HG03039 (cell line): ENCODE measurements around the gene SNAPC4.
"Not testable (repeated sequence)": the region's sequence is repeated elsewhere in the genome, so short reads cannot be mapped to it uniquely, and the experiment has no call there.

ENCODE experiments used
- ATAC-seq: cut with Tn5 transposase; IDR thresholded peaks from one replicate; pipeline ENCODE4 v1.9.1; 2021; ENCODE audit warnings: mild to moderate bottlenecking, moderate library complexity; ENCODE audit not compliant: unreplicated experiment

Gene SNAPC4

GRCh38 chr9:136433043-136433715 is 33.2 kb upstream of the SNAPC4 start:
- no peak for ATAC-seq

GRCh38 chr9:136432591-136432990 is 32.6 kb upstream of the SNAPC4 start:
- no peak for ATAC-seq

GRCh38 chr9:136431782-136432350 is 31.9 kb upstream of the SNAPC4 start:
- ATAC-seq: no peak

GRCh38 chr9:136430588-136431234 is 30.7 kb upstream of the SNAPC4 start:
- no peak for ATAC-seq

- ATAC-seq: no peak
Observed at GRCh38 chr9:136429683-136430491, 29.9 kb upstream of the SNAPC4 start.

GRCh38 chr9:136429075-136429628 is 29.2 kb upstream of the SNAPC4 start:
- ATAC-seq: no peak

- no peak for ATAC-seq
Observed at GRCh38 chr9:136426787-136427186, 26.8 kb upstream of the SNAPC4 start.

GRCh38 chr9:136425367-136425766 is 25.4 kb upstream of the SNAPC4 start:
- ATAC-seq: not testable (repeated sequence)

- ATAC-seq: no peak
Observed at GRCh38 chr9:136424750-136425362, 24.9 kb upstream of the SNAPC4 start.

GRCh38 chr9:136423432-136424146 is 23.6 kb upstream of the SNAPC4 start:
- ATAC-seq: no peak

- no peak for ATAC-seq
Observed at GRCh38 chr9:136422876-136423275, 22.9 kb upstream of the SNAPC4 start.

- no peak for ATAC-seq
Observed at GRCh38 chr9:136421791-136422190, 21.8 kb upstream of the SNAPC4 start.

- ATAC-seq: no peak
Observed at GRCh38 chr9:136419092-136419420, 19.1 kb upstream of the SNAPC4 start.

- no peak for ATAC-seq
Observed at GRCh38 chr9:136418182-136419091, 18.5 kb upstream of the SNAPC4 start.

GRCh38 chr9:136416914-136417313 is 16.9 kb upstream of the SNAPC4 start:
- ATAC-seq: no peak

- ATAC-seq: no peak
Observed at GRCh38 chr9:136416427-136416826, 16.5 kb upstream of the SNAPC4 start.

GRCh38 chr9:136412962-136413361 is 13.0 kb upstream of the SNAPC4 start:
- ATAC-seq: no peak

- ATAC-seq: no peak
Observed at GRCh38 chr9:136411378-136411777, 11.4 kb upstream of the SNAPC4 start.
